Endodermal cell (in vitro differentiated cells): ENCODE data around the gene IGFL3. TPM values are rescaled to one million over a fixed set of nuclear protein-coding genes. Genes with fewer than 3 reads are reported as not detected.

ENCODE experiments used
- DNase-seq: peaks from one replicate; pipeline ENCODE4 v3.0.0-alpha.2; 2017
- H3K27ac ChIP-seq: 2 replicates; pipeline ENCODE4 v1.5.1; 2013; ENCODE audit warnings: mild to moderate bottlenecking, low read depth, low read length, moderate library complexity
- H3K27me3 ChIP-seq: 2 replicates; pipeline ENCODE4 v1.6.1; 2013; ENCODE audit warnings: mild to moderate bottlenecking, low read length, moderate library complexity; ENCODE audit not compliant: insufficient read depth, control insufficient read depth, poor library complexity, severe bottlenecking
- H3K36me3 ChIP-seq: 2 replicates; pipeline ENCODE4 v1.7.0; 2013; ENCODE audit warnings: mild to moderate bottlenecking, low read length, moderate library complexity; ENCODE audit not compliant: control insufficient read depth, insufficient read depth
- H3K4me1 ChIP-seq: one replicate; pipeline ENCODE4 v1.7.0; 2013; ENCODE audit warnings: low read length; ENCODE audit not compliant: control insufficient read depth, insufficient read depth
- H3K4me3 ChIP-seq: 2 replicates; pipeline ENCODE4 v1.5.1; 2013; ENCODE audit warnings: mild to moderate bottlenecking, low read length, moderate library complexity
- H3K9ac ChIP-seq: 2 replicates; pipeline ENCODE4 v1.6.1; 2013; ENCODE audit warnings: mild to moderate bottlenecking, low read length, moderate library complexity; ENCODE audit not compliant: poor library complexity, severe bottlenecking; ENCODE audit errors: extremely low read depth
- H3K9me3 ChIP-seq: 2 replicates; pipeline ENCODE4 v1.6.1; 2013; ENCODE audit warnings: mild to moderate bottlenecking, low read length, moderate library complexity; ENCODE audit not compliant: control insufficient read depth
- H3K27ac Mint-ChIP-seq: 2 replicates; pipeline ENCODE4 v1.8.0; 2020; ENCODE audit warnings: mixed read lengths
- H3K27me3 Mint-ChIP-seq: 2 replicates; pipeline ENCODE4 v1.8.0; 2021; ENCODE audit warnings: mild to moderate bottlenecking, mixed read lengths; ENCODE audit not compliant: insufficient read depth
- H3K36me3 Mint-ChIP-seq: 2 replicates; pipeline ENCODE4 v1.8.0; 2020; ENCODE audit warnings: low read depth, mixed read lengths
- H3K4me1 Mint-ChIP-seq: 2 replicates; pipeline ENCODE4 v1.8.0; 2020; ENCODE audit warnings: mixed read lengths
- H3K4me3 Mint-ChIP-seq: 2 replicates; pipeline ENCODE4 v1.8.0; 2020; ENCODE audit warnings: mild to moderate bottlenecking, moderate library complexity, mixed read lengths
- H3K9me3 Mint-ChIP-seq: 2 replicates; pipeline ENCODE4 v1.8.0; 2020; ENCODE audit warnings: mild to moderate bottlenecking, mixed read lengths
- WGBS, 2 experiments: methylation state at CpG; one replicate each; pipeline versions ENCODE4 v1.1.5 to v1.1.7; 2013; ENCODE audit warnings: missing lambda C conversion rate in 2 of 2, mixed read lengths in 1 of 2; ENCODE audit not compliant: insufficient coverage in 1 of 2, insufficient read length in 1 of 2; 5-methylcytosine and 5-hydroxymethylcytosine counted together
- total RNA-seq, 2 donors: library from RNA; stranded (reverse); fragmentation: NEBNext Ultra II Directional in 1 of 2; extraction: Animal tissue kit (Norgen Biotek cat#: 25700) in 1 of 2; gene quantifications; 2 replicates in 1 of 2; 3 replicates in 1 of 2; pipeline ENCODE4 v1.2.1, GENCODE V29; 2021
- TF ChIP-seq, protein P1 (sequence below): fragments of 200-600 bp; sonication (generic); conservative IDR thresholded peaks from 2 replicates; pipeline ENCODE4 v1.5.0; 2021; ENCODE audit warnings: antibody characterized with exemption, mild to moderate bottlenecking

Gene IGFL3
- total RNA-seq, 2 donors from 2014 or later: 0.88 to 2.1 TPM

DNA sequence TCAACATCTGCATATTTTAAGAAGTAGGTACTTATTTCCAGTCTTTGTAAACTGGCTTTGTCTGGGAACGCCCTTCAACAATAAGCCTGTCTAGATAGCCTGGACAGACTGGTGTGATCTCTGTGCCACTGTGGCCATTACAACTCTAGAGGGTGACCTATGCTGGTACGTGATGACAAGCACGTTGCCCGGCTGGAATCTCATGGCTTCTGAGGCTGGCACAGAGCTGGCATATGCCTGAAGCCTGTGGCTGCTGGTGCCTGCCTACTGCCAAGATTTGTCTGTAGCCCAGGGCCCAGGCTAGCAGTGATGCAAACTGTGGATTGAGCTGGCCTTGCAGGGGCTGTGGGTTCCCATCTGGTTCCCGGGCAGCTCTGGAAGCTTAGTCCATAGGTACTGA lies 34.0 kb downstream of the IGFL3 start:
- Histone ChIP-seq H3K36me3 (no peaks in the 10 kb centered on the region), H3K9me3 (peaks cover 50% of the 10 kb centered on the region), H3K27me3 (no peaks in the 10 kb centered on the region), H3K27ac (no peak overlapping the region), H3K9ac (no peak overlapping the region), H3K4me1 (no peaks in the 10 kb centered on the region), H3K4me3 (no peak overlapping the region)
- 94 to 100% methylated on average over 4 to 5 of the region's 5 CpGs for WGBS, 2 experiments
- Mint-ChIP-seq H3K4me1 (no peaks in the 10 kb centered on the region), H3K27me3 (peaks cover 36% of the 10 kb centered on the region), H3K9me3 (peaks cover 35% of the 10 kb centered on the region), H3K36me3 (no peaks in the 10 kb centered on the region), H3K4me3 (no peak overlapping the region), H3K27ac (no peak overlapping the region)
- TF ChIP-seq, protein P1, sequence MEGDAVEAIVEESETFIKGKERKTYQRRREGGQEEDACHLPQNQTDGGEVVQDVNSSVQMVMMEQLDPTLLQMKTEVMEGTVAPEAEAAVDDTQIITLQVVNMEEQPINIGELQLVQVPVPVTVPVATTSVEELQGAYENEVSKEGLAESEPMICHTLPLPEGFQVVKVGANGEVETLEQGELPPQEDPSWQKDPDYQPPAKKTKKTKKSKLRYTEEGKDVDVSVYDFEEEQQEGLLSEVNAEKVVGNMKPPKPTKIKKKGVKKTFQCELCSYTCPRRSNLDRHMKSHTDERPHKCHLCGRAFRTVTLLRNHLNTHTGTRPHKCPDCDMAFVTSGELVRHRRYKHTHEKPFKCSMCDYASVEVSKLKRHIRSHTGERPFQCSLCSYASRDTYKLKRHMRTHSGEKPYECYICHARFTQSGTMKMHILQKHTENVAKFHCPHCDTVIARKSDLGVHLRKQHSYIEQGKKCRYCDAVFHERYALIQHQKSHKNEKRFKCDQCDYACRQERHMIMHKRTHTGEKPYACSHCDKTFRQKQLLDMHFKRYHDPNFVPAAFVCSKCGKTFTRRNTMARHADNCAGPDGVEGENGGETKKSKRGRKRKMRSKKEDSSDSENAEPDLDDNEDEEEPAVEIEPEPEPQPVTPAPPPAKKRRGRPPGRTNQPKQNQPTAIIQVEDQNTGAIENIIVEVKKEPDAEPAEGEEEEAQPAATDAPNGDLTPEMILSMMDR: no peak
- no peak for DNase-seq

DNA sequence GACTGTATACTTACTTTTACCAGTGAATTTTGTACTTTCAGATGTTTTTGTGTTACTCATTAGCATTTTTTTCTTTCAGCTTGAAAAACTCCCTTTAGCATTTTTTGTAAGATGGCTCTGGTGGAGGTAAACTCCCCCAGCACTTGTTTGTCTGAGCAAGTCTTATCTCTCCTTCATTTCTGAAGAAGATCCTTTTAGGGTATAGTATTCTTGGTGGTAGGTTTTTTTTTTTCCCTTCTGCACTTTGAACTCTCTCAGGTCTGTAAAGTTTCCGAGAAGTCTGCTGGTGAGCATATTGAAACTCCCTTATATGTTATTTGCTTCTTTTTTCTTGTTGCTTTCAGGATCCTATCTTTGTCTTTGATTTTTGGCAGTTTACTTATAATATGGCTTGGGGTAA lies 35.1 kb downstream of the IGFL3 start:
- H3K4me3 ChIP-seq: no peak overlapping the region
- no peaks in the 10 kb centered on the region for H3K36me3 Mint-ChIP-seq
- WGBS, 2 experiments: no CpG with 5 or more reads among the region's 1 CpG
- no peak overlapping the region for H3K27ac Mint-ChIP-seq
- no peak overlapping the region for H3K4me3 Mint-ChIP-seq
- DNase-seq: no peak
- peaks cover 35% of the 10 kb centered on the region for H3K27me3 Mint-ChIP-seq
- H3K9me3 ChIP-seq: peaks cover 59% of the 10 kb centered on the region
- H3K4me1 Mint-ChIP-seq: no peaks in the 10 kb centered on the region
- peaks cover 44% of the 10 kb centered on the region for H3K9me3 Mint-ChIP-seq
- H3K4me1 ChIP-seq: no peaks in the 10 kb centered on the region
- TF ChIP-seq, protein P1: no peak
- no peaks in the 10 kb centered on the region for H3K36me3 ChIP-seq
- H3K9ac ChIP-seq: no peak overlapping the region
- no peaks in the 10 kb centered on the region for H3K27me3 ChIP-seq
- H3K27ac ChIP-seq: no peak overlapping the region

DNA sequence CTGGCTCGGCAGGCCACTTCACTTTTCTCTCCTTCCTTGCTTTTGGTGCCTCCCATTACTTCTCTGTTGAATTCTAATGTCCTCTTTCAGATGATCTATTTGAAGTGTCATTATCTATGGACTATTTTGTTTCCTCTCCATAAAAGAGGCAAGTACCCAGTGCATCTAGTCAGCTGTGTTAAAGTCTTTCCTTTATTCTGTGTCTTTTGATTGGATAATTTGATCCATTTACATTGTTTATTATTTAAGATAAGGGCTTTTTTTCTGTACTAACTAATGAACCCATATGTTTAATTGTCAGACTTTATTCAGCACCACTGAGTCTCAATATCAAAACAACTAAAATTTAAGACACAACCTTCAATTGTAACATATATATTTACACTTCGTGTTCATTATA lies 36.4 kb downstream of the IGFL3 start:
- 88 to 95% methylated on average over 1 to 2 of the region's 2 CpGs for WGBS, 2 experiments

More for the DNA sequence above, 36.4 kb downstream of the IGFL3 start:
- no peaks in the 10 kb centered on the region for H3K4me1 ChIP-seq
- no peaks in the 10 kb centered on the region for H3K4me1 Mint-ChIP-seq
- peaks cover 39% of the 10 kb centered on the region for H3K27me3 Mint-ChIP-seq
- peaks cover 44% of the 10 kb centered on the region for H3K9me3 Mint-ChIP-seq
- TF ChIP-seq, protein P1: no peak
- no peak overlapping the region for H3K4me3 Mint-ChIP-seq
- no peak overlapping the region for H3K4me3 ChIP-seq
- no peaks in the 10 kb centered on the region for H3K36me3 Mint-ChIP-seq
- H3K27ac ChIP-seq: no peak overlapping the region
- H3K27me3 ChIP-seq: no peaks in the 10 kb centered on the region
- no peak for DNase-seq
- H3K9ac ChIP-seq: no peak overlapping the region
- peaks cover 59% of the 10 kb centered on the region for H3K9me3 ChIP-seq
- no peaks in the 10 kb centered on the region for H3K36me3 ChIP-seq
- no peak overlapping the region for H3K27ac Mint-ChIP-seq
